ENCODE results near the gene SEMA3C. TPM values are rescaled to one million over a fixed set of nuclear protein-coding genes. Genes with fewer than 3 reads are reported as not detected.

Gene SEMA3C
- total RNA-seq, 1 donor from 2014 or later, result 66.9 TPM

- no peak for DNase-seq
- ATAC-seq (ENCODE audit: poor library complexity), result no peak
- intact Hi-C loops (cut with DNase I), result no loop called here
These were observed 184.8 kb downstream of the SEMA3C start for GRCh38 chr7:80734011-80734410.

- intact Hi-C loops (cut with DNase I), result no loop called here
- no peak for ATAC-seq (ENCODE audit: poor library complexity)
- no peak for DNase-seq
These were observed 185.4 kb downstream of the SEMA3C start for GRCh38 chr7:80733333-80733915.

GRCh38 chr7:80732630-80733029, 186.2 kb downstream of the SEMA3C start:
- intact Hi-C loops (cut with DNase I), result no loop called here
- no peak for ATAC-seq (ENCODE audit: poor library complexity)
- no peak for DNase-seq

GRCh38 chr7:80731281-80731680, 187.6 kb downstream of the SEMA3C start:
- ATAC-seq (ENCODE audit: poor library complexity) (no peak), DNase-seq (no peak)
- intact Hi-C loops (cut with DNase I), result no loop called here

GRCh38 chr7:80729591-80730320, 189.1 kb downstream of the SEMA3C start:
- intact Hi-C loops (cut with DNase I), result no loop called here
- peak; percentile 80 for ATAC-seq (ENCODE audit: poor library complexity)

GRCh38 chr7:80726666-80727065, 192.2 kb downstream of the SEMA3C start:
- intact Hi-C loops (cut with DNase I), result no loop called here
- ATAC-seq (ENCODE audit: poor library complexity), result no peak
- no peak for DNase-seq

More at GRCh38 chr7:80729591-80730320, 189.1 kb downstream of the SEMA3C start:
- DNase-seq, result no peak

DNA sequence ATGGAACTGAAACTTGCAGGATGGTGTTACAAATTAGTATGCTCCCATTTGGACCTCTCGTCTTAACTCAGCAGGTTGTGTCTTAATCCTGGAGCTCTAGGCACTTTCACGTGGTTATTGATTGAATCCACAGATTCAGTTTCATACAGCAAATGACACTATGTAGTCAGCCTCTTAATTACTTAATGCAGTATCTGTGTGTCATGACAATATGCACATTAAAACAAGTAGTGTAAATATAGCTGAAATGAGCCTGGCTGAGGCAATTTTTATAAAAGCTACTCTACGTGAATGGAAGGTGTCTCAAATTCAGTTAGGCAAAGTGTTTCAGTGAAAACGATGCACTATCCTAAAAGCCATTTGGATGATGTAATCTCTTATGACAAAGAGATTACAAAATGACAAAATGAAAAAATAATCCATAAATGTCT, 193.7 kb downstream of the SEMA3C start:
- no peak for DNase-seq
- ATAC-seq (ENCODE audit: poor library complexity), result no peak
- intact Hi-C loops (cut with DNase I), result no loop called here

- DNase-seq (no peak), ATAC-seq (ENCODE audit: poor library complexity) (no peak)
- intact Hi-C loops (cut with DNase I), result no loop called here
These were observed 194.5 kb downstream of the SEMA3C start for GRCh38 chr7:80724249-80724871.

DNA sequence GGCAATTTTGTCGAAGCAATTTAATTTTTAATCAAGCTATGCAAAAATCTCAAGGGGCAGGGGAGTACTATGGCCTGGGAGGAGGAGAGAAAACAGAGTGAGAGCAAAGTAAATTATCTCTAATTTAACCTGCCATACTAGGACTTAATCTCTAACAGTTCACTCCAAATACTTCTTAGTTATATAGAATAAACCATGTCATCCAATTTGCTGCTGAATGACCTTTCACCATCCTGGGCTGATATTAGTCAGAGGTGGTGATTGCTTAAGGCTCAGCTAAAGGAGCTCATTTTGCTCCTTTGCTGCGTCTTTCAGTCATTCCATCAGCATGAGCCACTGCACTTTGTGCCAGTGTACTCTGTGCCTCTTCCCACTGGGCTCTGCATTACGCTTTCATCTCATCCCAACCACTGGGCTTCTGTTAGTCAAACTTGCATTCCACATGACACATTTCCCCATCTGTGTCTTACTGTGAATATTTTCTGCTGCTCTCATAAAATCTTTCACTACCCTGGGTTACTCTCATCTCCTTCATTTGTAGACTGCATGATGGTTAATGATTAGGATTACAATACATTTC, 196.1 kb downstream of the SEMA3C start:
- ATAC-seq (ENCODE audit: poor library complexity) (peak; percentile 89), DNase-seq (peak; percentile 61)
- intact Hi-C loops (cut with DNase I), result no loop called here

DNA sequence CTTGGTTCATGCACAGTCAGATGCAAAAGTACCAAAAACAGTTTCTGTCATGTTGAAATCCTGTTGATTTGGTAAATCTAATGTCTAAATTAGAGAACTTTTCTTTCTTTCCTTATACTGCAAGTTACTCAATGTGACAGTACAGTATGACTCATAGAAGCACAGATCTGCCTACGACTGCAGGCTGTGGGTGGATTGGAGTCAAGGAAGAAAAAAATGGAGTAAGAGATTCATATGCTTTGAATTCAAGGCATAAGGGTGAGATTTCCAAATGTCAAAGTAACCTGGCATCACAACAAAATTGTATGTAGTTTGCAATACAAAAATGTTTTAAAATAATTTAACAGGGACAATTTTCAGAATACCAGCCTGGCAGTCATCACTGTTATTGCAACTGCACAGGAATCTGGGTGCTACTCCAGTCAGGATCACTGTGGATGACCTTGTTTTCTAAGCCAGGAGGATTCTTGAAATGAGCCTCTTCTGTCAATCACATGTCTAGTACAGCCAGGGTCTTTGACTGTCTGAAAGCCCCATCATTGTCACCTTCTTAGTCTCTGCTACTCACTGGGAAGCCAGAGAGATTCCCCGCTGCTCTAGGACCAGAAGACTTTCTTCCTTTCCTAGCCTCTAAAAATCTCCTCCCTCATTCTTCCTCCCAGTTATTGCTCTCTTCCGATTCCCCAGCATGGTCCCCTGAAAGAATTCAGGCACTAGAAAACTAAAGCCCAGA, 196.8 kb downstream of the SEMA3C start:
- ATAC-seq (ENCODE audit: poor library complexity), result peak; percentile 88
- intact Hi-C loops (cut with DNase I), result no loop called here
- peak; percentile 37 for DNase-seq

GRCh38 chr7:80720146-80720545, 198.7 kb downstream of the SEMA3C start:
- intact Hi-C loops (cut with DNase I), result no loop called here
- DNase-seq, result no peak
- ATAC-seq (ENCODE audit: poor library complexity), result no peak

DNA sequence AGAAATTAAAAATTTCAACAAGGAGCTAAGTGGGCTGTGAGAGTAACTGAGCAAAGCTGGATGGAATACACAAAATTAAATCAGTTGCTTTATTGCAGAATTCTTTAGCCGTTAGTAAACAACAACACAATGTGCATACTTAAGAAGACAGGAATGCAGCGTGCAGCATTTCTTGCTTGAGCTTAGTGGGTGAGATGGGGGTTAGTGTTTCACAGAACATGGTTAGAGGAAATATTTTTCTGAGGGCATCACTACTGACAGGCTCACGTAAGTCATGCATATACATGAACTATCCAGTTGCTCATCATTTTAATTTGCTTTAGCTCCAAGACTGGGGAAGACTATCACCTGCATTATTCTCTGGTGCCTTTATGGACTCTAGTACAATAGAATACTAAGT, 199.6 kb downstream of the SEMA3C start:
- intact Hi-C loops (cut with DNase I), result no loop called here
- no peak for ATAC-seq (ENCODE audit: poor library complexity)
- no peak for DNase-seq

DNA sequence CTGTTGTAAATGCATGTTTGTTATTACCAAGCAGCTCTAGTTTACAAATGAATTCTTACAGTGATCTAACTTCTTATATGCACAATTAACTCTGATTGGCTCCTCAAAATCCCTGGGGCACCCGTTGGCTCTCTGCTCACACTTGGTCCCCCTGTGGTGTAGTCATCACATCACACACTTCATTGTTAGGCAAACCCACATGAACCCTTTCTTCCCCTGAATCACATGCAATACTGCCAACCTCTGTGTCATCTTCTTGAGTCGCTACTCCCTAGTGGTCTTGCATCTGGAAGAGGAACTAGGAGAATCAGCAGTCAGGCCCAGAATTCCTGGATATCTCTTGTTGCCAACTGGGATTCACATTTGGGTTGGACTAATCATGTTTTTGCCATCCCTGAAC, 207.3 kb downstream of the SEMA3C start:
- intact Hi-C loops (cut with DNase I), result no loop called here
- DNase-seq, result peak; percentile 43
- ATAC-seq (ENCODE audit: poor library complexity), result peak; percentile 43

- DNase-seq (no peak), ATAC-seq (ENCODE audit: poor library complexity) (no peak)
- intact Hi-C loops (cut with DNase I), result loop anchor here (10.0 kb wide), 2 partner anchors 207 to 557 kb away; partner anchors contain the start of gene SEMA3C
These were observed 210.7 kb downstream of the SEMA3C start for GRCh38 chr7:80708123-80708522.

- intact Hi-C loops (cut with DNase I), result loop anchor here (10.0 kb wide), 2 partner anchors 207 to 557 kb away; partner anchors contain the start of gene SEMA3C
- no peak for DNase-seq
- no peak for ATAC-seq (ENCODE audit: poor library complexity)
These were observed 211.5 kb downstream of the SEMA3C start for GRCh38 chr7:80707318-80707717.

GRCh38 chr7:80705130-80705781, 213.6 kb downstream of the SEMA3C start:
- ATAC-seq (ENCODE audit: poor library complexity) (no peak), DNase-seq (no peak)
- intact Hi-C loops (cut with DNase I), result loop anchor here (10.0 kb wide), 2 partner anchors 210 to 560 kb away; partner anchors contain the start of gene SEMA3C

GRCh38 chr7:80703272-80703671, 215.6 kb downstream of the SEMA3C start:
- ATAC-seq (ENCODE audit: poor library complexity), result no peak
- intact Hi-C loops (cut with DNase I), result loop anchor here (5.0 to 10.0 kb wide), 3 partner anchors 212 to 754 kb away; partner anchors contain the start of gene SEMA3C
- DNase-seq, result no peak

- intact Hi-C loops (cut with DNase I), result loop anchor here (5.0 to 10.0 kb wide), 4 partner anchors 215 to 773 kb away; partner anchors contain the start of gene SEMA3C
- ATAC-seq (ENCODE audit: poor library complexity), result peak; percentile 58
These were observed 219.1 kb downstream of the SEMA3C start for GRCh38 chr7:80699721-80700256.

More at GRCh38 chr7:80699721-80700256, 219.1 kb downstream of the SEMA3C start:
- DNase-seq, result no peak
